GM12875 (cell line): ENCODE measurements around the gene TMEM45B.
"Not testable (repeated sequence)": the region's sequence is repeated elsewhere in the genome, so short reads cannot be mapped to it uniquely, and the experiment has no call there.

ENCODE experiments used
- H3K4me3 ChIP-seq: one replicate; pipeline ENCODE4 v1.5.1; 2011; ENCODE audit warnings: low read depth, low read length, control low read depth
- TF ChIP-seq, protein P1 (sequence below): IDR thresholded peaks from 2 replicates; pipeline ENCODE4 v1.5.1; 2011; ENCODE audit warnings: low read depth, mild to moderate bottlenecking, control low read depth, inconsistent platforms, low read length, moderate library complexity, borderline replicate concordance; ENCODE audit not compliant: insufficient read depth

The TMEM45B gene

DNA sequence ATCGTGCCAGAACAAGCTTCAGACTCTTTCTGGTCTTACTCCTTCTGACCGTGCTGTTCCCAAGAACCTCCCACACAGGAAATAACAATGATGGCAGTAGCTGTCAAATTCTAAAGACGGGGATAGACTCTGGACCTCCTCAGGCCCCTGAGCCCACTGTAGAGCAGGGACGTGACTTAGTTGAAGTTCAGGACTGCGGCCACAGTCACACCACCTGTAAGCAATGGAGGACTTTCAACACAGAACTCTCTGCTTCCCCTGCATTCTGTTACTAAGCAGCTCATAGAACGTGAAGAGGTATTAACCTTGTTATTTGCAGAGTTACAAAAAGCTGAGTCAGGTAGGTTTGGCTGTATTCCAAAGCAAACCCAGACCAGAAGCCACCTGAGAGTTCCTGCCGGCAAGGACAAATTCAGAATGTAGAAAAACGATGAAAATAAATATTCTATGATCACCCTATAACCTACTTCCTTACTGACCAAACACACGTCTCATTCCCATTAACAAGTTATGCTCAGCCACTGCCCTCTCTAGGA, 12.7 kb downstream of the TMEM45B start:
- TF ChIP-seq, protein P1, sequence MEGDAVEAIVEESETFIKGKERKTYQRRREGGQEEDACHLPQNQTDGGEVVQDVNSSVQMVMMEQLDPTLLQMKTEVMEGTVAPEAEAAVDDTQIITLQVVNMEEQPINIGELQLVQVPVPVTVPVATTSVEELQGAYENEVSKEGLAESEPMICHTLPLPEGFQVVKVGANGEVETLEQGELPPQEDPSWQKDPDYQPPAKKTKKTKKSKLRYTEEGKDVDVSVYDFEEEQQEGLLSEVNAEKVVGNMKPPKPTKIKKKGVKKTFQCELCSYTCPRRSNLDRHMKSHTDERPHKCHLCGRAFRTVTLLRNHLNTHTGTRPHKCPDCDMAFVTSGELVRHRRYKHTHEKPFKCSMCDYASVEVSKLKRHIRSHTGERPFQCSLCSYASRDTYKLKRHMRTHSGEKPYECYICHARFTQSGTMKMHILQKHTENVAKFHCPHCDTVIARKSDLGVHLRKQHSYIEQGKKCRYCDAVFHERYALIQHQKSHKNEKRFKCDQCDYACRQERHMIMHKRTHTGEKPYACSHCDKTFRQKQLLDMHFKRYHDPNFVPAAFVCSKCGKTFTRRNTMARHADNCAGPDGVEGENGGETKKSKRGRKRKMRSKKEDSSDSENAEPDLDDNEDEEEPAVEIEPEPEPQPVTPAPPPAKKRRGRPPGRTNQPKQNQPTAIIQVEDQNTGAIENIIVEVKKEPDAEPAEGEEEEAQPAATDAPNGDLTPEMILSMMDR: no peak

DNA sequence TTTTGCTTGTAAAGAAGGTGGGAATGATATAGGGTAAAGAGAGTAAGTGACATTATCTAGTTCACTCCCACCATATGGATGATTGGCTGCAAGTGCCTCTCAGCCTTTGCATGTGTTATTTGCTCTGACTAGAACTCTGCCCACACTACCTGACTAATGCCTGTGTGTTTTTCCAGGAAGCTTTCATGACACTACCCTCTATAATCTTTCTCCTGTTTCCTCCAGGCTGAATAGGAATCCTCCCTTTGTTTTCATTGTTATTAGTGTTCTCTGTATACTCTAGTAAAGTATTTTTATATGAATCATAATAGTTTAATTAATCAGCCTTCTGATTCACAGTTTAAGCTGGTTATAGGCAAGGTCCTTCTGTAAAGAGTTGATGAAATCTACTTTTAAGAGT, 13.8 kb downstream of the TMEM45B start:
- H3K4me3 ChIP-seq: not testable (repeated sequence)

More for the DNA sequence above, 12.7 kb downstream of the TMEM45B start:
- H3K4me3 ChIP-seq: no peak overlapping the region

DNA sequence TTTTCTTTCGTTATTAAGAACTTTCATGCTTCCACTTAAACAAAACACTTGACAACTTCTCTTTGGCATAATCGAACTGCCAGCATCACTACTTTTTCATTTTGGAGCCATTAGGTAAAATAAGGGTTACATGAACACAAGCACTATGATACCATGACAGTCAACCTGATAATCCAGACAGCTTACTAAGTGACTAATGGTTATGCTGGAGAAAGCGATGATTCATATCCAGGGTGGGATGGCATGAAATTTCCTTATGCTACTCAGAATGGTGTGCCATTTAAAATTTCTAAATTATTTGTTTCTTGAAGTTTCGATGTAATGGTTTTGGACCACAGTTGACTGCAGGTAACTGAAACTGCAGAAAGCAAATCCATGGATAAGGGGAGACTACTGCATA, 15.6 kb downstream of the TMEM45B start:
- not testable (repeated sequence) for H3K4me3 ChIP-seq

DNA sequence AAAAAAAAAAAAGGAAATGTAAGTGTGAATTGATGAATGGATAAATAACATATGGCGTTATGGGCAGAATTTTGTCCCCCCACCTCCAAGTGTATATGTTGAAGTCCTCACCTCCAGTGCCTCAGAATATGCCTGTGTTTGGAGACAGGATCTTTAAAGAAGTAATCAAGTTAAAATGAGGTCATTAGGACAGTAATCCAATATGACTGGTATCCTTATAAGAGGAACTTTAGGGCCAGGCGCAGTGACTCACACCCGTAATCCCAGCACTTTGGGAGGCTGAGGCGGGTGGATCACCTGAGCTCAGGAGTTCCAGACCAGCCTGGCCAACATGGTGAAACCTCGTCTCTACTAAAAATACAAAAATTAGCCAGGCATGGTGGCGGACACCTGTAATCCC, 17.6 kb downstream of the TMEM45B start:
- not testable (repeated sequence) for H3K4me3 ChIP-seq

DNA sequence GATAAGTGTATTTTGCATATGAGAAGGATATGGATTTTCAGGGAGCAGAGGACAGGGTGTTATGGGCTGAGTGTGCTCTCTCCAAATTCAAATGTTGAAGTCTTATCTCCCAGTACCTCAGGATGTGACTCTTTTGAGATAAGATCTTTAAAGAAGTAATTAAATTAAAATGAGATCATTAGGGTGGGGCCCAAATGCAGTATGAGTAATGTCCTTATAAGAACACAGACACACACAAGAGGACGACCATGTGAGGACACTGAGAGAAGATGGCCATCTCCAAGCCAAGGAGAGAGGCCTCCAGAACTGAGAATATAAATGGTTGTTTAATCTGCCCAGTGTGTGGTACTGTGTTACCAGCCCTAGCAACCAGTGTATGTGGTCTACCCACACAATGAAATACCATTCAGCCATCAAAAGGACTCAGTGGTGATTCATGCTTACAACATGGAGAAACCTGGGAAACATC, 20.8 kb downstream of the TMEM45B start:
- not testable (repeated sequence) for H3K4me3 ChIP-seq

DNA sequence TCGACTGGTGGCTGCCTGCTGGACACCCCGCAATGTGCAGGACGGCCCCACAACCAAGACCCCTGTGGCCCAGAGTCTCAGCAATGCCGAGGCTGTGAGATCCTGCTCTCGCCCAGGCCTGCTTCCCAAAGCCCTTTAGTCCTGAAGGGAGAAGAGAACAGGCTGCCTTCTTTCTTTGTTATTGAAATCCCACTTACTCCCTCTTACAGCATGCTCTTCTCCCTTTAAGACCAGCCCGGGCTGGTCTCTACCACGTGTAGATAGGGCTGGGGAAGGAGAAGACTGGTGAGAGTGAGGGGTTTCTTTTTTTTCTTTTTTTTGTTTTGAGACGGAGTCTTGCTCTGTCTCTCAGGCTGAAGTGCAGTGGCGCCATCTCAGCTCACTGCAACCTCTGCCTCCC, 21.3 kb downstream of the TMEM45B start:
- TF ChIP-seq, protein P1: no peak
- H3K4me3 ChIP-seq: no peak overlapping the region

DNA sequence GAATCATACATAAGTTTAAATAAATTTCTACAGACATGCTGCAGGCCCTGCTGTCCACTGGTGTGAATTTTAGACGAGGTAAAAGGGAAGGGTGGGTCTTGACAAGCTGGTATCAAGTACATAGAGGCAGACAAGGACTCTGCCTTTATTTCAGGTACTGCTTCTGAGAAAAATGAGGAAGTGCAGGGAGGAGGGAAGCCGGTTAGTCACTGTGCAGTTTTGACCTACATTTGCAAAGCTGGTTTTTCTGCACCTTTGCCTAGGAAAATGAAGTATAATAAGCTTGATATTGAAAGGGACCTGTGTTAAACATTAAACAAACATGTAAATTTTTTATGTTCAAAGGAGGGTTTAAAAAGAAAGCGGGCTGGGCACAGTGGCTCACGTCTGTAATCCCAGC, 24.6 kb downstream of the TMEM45B start:
- H3K4me3 ChIP-seq: no peak overlapping the region
- TF ChIP-seq, protein P1: no peak

DNA sequence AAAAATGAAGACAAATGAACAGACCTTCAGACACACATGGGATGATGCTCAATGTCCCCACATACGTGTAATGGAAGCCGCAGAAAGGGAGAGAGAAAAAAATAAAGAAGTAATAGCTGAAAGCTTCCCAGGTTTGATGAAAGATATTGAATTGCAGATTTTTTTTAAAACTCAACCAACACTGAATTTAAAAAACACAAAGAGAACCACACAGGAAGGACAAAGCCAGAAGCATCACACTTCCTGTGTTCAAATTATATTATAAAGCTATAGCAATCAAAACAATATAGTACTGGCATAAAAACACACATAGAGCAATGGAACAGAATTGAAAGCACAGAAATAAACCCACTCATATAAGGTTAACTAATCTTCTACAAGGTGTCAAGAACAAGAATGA, 26.5 kb downstream of the TMEM45B start:
- H3K4me3 ChIP-seq: no peak overlapping the region
- TF ChIP-seq, protein P1: no peak

DNA sequence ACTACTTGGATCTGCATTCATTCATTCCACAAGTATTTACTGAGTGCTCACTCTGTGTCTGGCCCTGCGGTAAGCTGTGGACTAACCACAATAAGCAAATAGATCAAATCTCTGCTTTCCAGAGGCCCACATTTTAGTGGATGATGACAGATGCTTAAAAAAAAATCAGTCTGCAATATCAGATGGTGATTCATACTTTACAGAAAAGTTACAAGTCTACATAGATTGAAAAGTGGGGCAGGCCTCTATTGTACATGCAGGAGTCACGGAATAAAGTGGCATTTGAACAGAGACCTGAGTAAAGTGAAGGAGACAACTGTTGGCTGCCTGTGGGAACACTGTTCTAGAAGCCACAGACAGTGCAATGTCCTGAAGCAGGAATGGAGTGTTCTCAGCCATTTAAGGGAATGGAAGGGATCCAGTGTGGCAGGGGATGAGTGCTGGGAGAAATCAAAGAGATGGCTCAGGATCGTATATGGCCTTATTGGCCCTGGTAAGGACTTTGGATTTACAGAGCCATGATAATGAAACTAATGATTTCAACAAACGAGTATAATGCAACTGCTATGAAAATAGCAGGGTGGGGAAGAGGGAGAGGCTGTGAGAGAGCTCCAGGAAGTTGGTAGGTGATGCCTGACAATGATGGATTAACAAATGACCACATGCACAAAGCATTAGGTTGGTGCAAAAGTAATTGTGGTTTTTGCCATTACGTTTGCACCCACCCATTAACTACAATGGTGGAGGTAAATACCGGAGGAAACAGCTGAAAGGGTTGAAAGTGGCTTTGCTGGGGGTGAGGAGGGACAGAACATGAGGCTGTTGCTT, 31.1 kb downstream of the TMEM45B start:
- TF ChIP-seq, protein P1: no peak

DNA sequence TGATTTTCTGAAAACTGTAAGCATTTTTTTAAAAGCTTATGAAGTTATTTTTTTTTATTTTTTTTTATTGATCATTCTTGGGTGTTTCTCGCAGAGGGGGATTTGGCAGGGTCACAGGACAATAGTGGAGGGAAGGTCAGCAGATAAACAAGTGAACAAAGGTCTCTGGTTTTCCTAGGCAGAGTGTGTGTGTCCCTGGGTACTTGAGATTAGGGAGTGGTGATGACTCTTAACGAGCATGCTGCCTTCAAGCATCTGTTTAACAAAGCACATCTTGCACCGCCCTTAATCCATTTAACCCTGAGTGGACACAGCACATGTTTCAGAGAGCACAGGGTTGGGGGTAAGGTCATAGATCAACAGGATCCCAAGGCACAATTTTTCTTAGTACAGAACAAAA, 31.7 kb downstream of the TMEM45B start:
- not testable (repeated sequence) for H3K4me3 ChIP-seq

More for the DNA sequence above, 31.1 kb downstream of the TMEM45B start:
- no peak overlapping the region for H3K4me3 ChIP-seq
